Adipose tissue (tissue), 3 donors: Measurements from ENCODE around the gene CBLN1. TPM values are rescaled to one million over a fixed set of nuclear protein-coding genes. Genes with fewer than 3 reads are reported as not detected.

Experiments used
- H3K27ac ChIP-seq: one replicate; pipeline ENCODE4 v1.5.1; 2013; ENCODE audit warnings: low read depth, low read length
- WGBS, 3 donors: extraction: QIAGEN DNeasy Blood & Tissue Kit; methylation state at CpG; one replicate each; pipeline ENCODE4 v1.1.7; 2013; 5-methylcytosine and 5-hydroxymethylcytosine counted together
- polyA plus RNA-seq, 3 donors: library from polyadenylated mRNA; stranded (reverse); fragments of 200-250 nt; gene quantifications; one replicate each; pipeline ENCODE4 v1.2.3, GENCODE V29; 2013
- donor health status: healthy with polysubstance abuse.
- donor health status: Bipolar disorder and iron deficiency.
- donor health status: healthy.

Gene CBLN1
- polyA plus RNA-seq, 3 donors, result 0.30 to 2.1 (median 1.9) TPM

- WGBS, 3 donors, result 5 to 6% (median 5%) methylated on average over 29 of the region's 29 CpGs
- no peak overlapping the region for H3K27ac ChIP-seq
Measured at GRCh38 chr16:49278944-49279725, 2.5 kb downstream of the CBLN1 start.

DNA sequence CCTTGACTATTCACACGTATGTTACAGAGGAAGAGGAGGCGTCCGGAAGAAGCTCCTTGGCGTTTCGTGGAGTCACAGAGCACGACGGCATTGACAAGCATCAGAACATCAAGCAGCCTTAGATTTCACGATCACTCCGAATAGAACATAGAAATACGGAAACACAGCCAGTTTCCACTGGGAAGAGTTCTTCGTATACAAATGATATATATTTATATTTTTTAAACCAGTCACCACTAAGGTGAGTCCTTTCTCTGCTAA lies 3.1 kb downstream of the CBLN1 start:
- WGBS, 3 donors, result 15 to 22% (median 16%) methylated on average over 11 of the region's 11 CpGs
- no peak overlapping the region for H3K27ac ChIP-seq

- 7 to 11% (median 7%) methylated on average over 49 of the region's 49 CpGs for WGBS, 3 donors
- no peak overlapping the region for H3K27ac ChIP-seq
Measured at GRCh38 chr16:49277766-49278566, 3.7 kb downstream of the CBLN1 start.

- 5 to 7% (median 6%) methylated on average over 18 of the region's 18 CpGs for WGBS, 3 donors
- no peak overlapping the region for H3K27ac ChIP-seq
Measured at GRCh38 chr16:49277386-49277742, 4.3 kb downstream of the CBLN1 start.

- no peak overlapping the region for H3K27ac ChIP-seq
- WGBS, 3 donors, result 8 to 13% (median 10%) methylated on average over 19 of the region's 19 CpGs
Measured at GRCh38 chr16:49276646-49277385, 4.8 kb downstream of the CBLN1 start.

DNA sequence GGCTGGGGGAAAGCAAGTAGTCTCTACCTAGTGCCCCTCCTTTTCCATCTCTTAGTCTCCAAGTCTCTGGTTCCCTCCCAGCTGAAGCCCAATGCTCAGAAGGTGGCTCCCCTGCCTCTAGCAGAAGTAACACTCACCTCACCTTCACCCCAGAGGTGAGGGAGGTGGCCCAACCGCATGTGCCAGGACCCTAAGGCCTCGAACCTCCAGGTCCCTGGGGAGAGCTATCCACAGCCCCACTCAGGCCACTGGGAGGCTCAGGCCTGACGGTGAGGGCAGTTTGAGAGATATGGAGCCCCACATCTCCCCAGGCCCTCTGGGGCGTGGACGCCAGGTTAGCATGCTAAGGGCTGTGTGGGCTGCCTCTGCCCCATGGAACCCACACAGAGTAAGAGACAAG lies 5.8 kb downstream of the CBLN1 start:
- 27 to 39% (median 30%) methylated on average over 5 of the region's 5 CpGs for WGBS, 3 donors
- no peak overlapping the region for H3K27ac ChIP-seq

GRCh38 chr16:49275050-49275730 lies 6.4 kb downstream of the CBLN1 start:
- no peak overlapping the region for H3K27ac ChIP-seq
- 3 to 4% (median 3%) methylated on average over 34 of the region's 34 CpGs for WGBS, 3 donors

GRCh38 chr16:49274591-49274990 lies 7.0 kb downstream of the CBLN1 start:
- WGBS, 3 donors, result 3 to 6% (median 4%) methylated on average over 11 of the region's 11 CpGs
- no peak overlapping the region for H3K27ac ChIP-seq

DNA sequence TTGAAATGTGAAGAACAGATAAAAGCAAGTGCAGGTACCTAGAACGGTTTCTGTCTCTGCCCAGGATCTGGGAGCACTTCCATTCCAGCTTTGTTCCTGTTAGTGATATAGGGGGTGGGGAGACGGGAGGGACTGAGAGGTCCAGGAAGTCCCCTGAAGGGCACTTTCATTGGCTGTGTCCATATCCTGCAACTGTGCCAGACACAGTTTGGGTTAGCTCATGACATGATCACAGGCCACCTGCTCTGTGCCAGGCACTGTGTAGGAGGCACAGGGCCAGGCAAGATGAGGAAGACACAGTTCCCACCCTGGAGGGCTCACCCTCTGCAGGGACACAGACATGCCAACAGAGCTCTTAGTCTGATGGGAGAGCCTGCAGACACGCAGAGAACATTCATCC lies 7.9 kb downstream of the CBLN1 start:
- WGBS, 3 donors, result 17 to 32% (median 29%) methylated on average over 3 of the region's 3 CpGs
- no peak overlapping the region for H3K27ac ChIP-seq

- 54 to 67% (median 63%) methylated on average over 3 of the region's 3 CpGs for WGBS, 3 donors
- no peak overlapping the region for H3K27ac ChIP-seq
Measured at GRCh38 chr16:49271363-49271762, 10.3 kb downstream of the CBLN1 start.

DNA sequence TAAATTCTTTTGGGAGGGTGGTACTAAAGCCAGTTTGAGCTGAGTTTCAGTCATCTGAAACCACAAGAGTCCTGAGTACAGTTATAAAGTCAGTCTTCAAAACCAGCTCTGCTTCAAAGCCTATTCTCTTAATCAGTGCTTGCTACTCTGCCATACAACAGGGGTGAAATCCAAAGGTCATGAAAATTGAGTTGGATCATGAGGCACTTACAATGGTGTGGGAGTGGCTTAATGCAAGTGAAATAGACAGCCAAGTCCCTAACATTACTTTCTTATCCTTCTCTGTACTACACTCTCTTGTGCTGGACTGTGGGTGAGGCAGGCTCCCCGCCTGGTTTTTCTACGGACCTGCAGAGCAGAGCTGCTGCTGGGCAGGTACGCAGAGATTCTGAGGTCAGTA lies 12.4 kb downstream of the CBLN1 start:
- WGBS, 3 donors, result 62 to 76% (median 71%) methylated on average over 3 of the region's 3 CpGs
- H3K27ac ChIP-seq, result no peak overlapping the region

- WGBS, 3 donors, result 44 to 71% (median 60%) methylated on average over 1 of the region's 1 CpG
- no peak overlapping the region for H3K27ac ChIP-seq
Measured at GRCh38 chr16:49268667-49269066, 13.0 kb downstream of the CBLN1 start.

DNA sequence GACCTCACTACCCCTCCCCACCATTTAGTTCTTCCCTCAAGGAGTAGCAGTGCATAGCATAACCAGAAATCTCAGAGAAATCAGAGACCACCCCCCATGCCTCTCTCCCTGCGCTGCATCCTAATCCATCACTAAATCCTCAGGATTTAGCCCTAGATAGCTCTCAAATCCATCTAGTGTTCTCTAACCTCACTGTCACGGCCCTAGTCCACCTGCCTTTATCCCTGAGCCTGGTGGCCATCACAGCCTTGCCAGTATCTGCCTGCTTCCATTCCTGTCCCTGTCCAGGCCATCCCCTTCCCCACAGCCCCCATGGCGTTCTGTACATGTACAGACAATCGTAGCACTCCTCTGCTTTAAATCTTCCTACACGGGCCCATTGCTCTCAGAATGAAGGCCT lies 19.1 kb downstream of the CBLN1 start:
- no peak overlapping the region for H3K27ac ChIP-seq
- 73 to 89% (median 81%) methylated on average over 5 of the region's 5 CpGs for WGBS, 3 donors

- no peak overlapping the region for H3K27ac ChIP-seq
Measured at GRCh38 chr16:49261930-49262329, 19.7 kb downstream of the CBLN1 start.

DNA sequence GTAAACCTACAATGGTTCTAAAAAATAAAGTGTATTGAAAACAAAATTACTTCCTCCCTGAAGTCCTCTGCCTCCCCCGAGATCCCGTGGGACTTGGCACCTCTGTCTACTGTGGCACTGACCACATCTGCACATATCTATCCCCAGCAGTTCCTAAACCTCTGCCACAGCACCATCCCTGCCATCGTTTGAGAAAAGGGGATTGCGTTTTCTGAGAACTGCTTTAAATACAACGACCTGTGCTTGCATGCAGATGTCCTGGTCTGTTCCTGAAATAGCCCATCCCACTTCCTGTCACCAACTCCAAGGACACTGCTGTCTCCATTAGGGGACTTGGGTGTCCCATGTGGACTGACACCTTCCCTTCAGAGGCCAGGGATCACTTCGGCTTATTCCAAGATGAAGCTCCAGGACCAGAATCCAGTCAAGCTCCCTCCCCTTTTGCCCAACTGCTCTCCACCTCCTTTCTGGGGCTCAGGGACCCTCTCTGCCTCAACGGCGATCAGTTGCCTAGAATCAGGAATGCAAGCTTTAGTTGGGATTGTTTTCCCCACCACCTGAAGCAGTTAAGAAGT lies 20.6 kb downstream of the CBLN1 start:
- WGBS, 3 donors, result 50 to 59% (median 53%) methylated on average over 8 of the region's 8 CpGs
- H3K27ac ChIP-seq, result no peak overlapping the region

- H3K27ac ChIP-seq, result no peak overlapping the region
- WGBS, 3 donors, result 26 to 65% (median 58%) methylated on average over 3 of the region's 3 CpGs
Measured at GRCh38 chr16:49260253-49260652, 21.4 kb downstream of the CBLN1 start.

DNA sequence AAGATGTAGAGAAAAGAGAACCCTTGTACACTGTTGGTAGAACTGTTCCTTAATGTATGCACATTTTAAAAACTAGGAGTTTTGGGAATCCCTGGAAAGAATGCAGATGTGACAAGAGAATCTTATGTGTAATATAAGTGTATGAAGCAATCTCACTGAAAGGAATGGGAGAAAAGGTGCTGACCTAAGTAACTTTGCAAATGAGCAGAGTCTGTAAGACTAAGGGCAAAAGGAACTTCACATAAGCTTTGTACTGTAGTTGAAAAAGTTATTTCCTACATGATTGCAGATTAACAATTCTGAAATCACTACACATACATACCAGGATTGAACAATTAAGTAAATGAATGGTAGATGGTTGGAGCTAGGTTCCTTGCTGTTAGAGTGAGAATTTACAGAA lies 22.3 kb downstream of the CBLN1 start:
- H3K27ac ChIP-seq, result no peak overlapping the region

- 50 to 66% (median 52%) methylated on average over 1 of the region's 1 CpG for WGBS, 3 donors
- no peak overlapping the region for H3K27ac ChIP-seq
Measured at GRCh38 chr16:49250689-49251088, 30.9 kb downstream of the CBLN1 start.

DNA sequence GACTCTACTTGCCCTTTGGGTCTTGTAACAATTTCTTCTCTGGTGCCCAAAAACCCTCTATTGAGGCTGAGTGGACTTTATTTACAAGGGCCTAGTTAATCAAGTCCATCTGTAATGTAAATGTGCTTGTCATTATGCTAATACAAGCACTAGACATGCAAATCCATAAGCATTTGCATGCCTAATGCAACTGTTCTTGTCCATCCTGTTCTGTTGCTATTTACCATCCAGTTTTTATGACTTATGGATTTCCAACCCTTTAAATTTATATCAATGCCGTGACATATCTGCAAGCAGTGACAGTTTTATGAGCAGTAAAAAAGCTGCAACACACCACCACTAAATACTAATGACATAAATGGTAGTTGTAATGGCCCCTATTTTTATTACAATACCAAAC lies 33.4 kb downstream of the CBLN1 start:
- 51 to 83% (median 65%) methylated on average over 1 of the region's 1 CpG for WGBS, 3 donors
- no peak overlapping the region for H3K27ac ChIP-seq
